ENCODE data around the gene MRPL27.

Gene MRPL27

DNA sequence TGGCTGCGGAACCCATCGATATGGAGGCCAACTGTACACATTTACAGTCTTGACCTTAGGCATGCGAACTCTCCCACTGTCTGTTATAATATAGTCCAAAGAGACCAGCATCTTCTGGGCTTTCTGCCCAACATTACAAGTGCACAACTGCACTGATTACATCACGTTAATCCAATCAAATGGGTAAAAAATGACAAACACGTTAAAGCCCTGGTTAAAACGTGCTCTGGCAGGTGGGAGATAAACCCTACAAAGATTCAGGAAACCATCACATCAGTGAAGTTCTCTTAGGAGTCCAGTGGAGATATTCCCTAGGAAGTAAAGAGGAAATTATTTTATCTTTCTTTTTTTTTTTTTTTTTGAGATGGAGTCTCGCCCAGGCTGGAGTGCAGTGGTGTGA lies 50.7 kb downstream of the MRPL27 start:
- Histone ChIP-seq H3K27me3 (ENCODE audit: control insufficient read depth in 3 of 3, insufficient read depth in 3 of 3, low read depth in 1 of 3, low read length in 3 of 3) (peaks cover 0 to 35% (median 0%) of the 10 kb centered on the region in 3 experiments), H3K23ac (ENCODE audit: low read depth, low read length, poor library complexity) (no peak overlapping the region), H3K9me3 (replicated peaks in 1 of 2; ENCODE audit: control insufficient read depth in 2 of 2, insufficient read depth in 1 of 2, low read depth in 1 of 2, low read length in 2 of 2) (no peaks in the 10 kb centered on the region), H2BK5ac (ENCODE audit: low read length) (no peak overlapping the region), H2AK5ac (ENCODE audit: low read depth, low read length) (no peak overlapping the region), H3K9ac (ENCODE audit: low read depth, low read length, poor library complexity) (no peak overlapping the region), H3K18ac (ENCODE audit: low read length) (no peak overlapping the region), H2BK120ac (ENCODE audit: low read depth, low read length) (no peak overlapping the region), H3K36me3 (replicated peaks in 1 of 2; ENCODE audit: control insufficient read depth in 2 of 2, insufficient read depth in 2 of 2, low read length in 2 of 2) (no peaks in the 10 kb centered on the region), H3K79me1 (ENCODE audit: low read depth, low read length) (no peaks in the 10 kb centered on the region), H2BK15ac (ENCODE audit: low read length) (no peak overlapping the region), H3K4ac (ENCODE audit: low read length) (no peak overlapping the region), H2AFZ (ENCODE audit: low read length) (no peak overlapping the region), H4K91ac (ENCODE audit: low read depth, low read length, poor library complexity) (no peak overlapping the region), H3K4me2 (ENCODE audit: insufficient read depth, low read length, poor library complexity, severe bottlenecking) (no peak overlapping the region), H3K27ac (replicated peaks; ENCODE audit: low read length) (no peak overlapping the region), H4K8ac (ENCODE audit: low read depth, low read length) (no peak overlapping the region), H3K14ac (ENCODE audit: low read length) (no peak overlapping the region), H2BK12ac (ENCODE audit: low read length) (no peak overlapping the region), H3K4me3 (ENCODE audit: low read length in 2 of 2) (no peak overlapping the region), H3K4me1 (ENCODE audit: control insufficient read depth in 2 of 2, insufficient read depth in 1 of 2, low read depth in 1 of 2, low read length in 2 of 2) (no peaks in the 10 kb centered on the region)
- no CpG with 5 or more reads among the region's 7 CpGs for WGBS, 2 donors (ENCODE audit: extremely low coverage in 2 of 2, insufficient read length in 2 of 2, insufficient replicate concordance in 1 of 2)
- DNase-seq (ENCODE audit: low spot score), result no peak

DNA sequence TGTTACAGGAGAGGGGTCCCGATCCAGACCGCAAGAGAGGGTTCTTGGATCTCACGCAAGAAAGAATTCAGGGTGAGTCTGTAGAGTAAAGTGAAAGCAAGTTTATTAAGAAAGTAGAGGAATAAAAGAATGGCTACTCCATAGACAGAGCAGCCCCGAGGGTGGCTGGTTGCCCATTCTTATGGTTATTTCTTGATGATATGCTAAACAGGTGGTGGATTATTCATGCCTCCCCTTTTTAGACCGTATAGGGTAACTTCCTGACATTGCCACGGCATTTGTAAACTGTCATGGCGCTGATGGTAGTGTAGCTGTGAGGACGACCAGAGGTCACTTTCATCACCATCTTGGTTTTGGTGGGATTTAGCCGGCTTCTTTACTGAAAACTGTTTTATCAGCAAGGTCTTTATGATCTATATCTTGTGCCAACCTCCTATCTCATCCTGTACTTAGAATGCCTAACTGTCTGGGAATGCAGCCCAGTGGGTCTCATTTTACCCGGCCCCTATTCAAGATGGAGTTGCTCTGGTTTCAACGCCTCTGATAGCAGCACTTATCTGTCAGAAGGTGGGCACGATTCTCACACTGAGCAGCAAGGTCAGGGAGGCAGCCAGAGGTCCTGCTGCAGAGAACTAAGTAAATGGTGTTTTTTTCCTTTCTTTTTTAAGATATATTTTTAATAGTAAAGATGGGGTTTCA lies 53.5 kb downstream of the MRPL27 start:
- Histone ChIP-seq H3K27ac (replicated peaks; ENCODE audit: low read length) (no peak overlapping the region), H3K4me3 (ENCODE audit: low read length in 2 of 2) (no peak overlapping the region), H2BK120ac (ENCODE audit: low read depth, low read length) (no peak overlapping the region), H4K8ac (ENCODE audit: low read depth, low read length) (no peak overlapping the region), H2BK5ac (ENCODE audit: low read length) (no peak overlapping the region), H3K18ac (ENCODE audit: low read length) (no peak overlapping the region), H3K79me1 (ENCODE audit: low read depth, low read length) (no peaks in the 10 kb centered on the region), H3K27me3 (ENCODE audit: control insufficient read depth in 3 of 3, insufficient read depth in 3 of 3, low read depth in 1 of 3, low read length in 3 of 3) (peaks cover 0 to 25% (median 0%) of the 10 kb centered on the region in 3 experiments), H3K9ac (ENCODE audit: low read depth, low read length, poor library complexity) (no peak overlapping the region), H3K14ac (ENCODE audit: low read length) (no peak overlapping the region), H4K91ac (ENCODE audit: low read depth, low read length, poor library complexity) (no peak overlapping the region), H3K4me2 (ENCODE audit: insufficient read depth, low read length, poor library complexity, severe bottlenecking) (no peak overlapping the region), H2AFZ (ENCODE audit: low read length) (peak overlapping the region; percentile 12), H3K4ac (ENCODE audit: low read length) (no peak overlapping the region), H3K9me3 (replicated peaks in 1 of 2; ENCODE audit: control insufficient read depth in 2 of 2, insufficient read depth in 1 of 2, low read depth in 1 of 2, low read length in 2 of 2) (peaks cover 0 to 2% of the 10 kb centered on the region in 2 donors), H2BK12ac (ENCODE audit: low read length) (no peak overlapping the region), H3K23ac (ENCODE audit: low read depth, low read length, poor library complexity) (no peak overlapping the region), H3K4me1 (ENCODE audit: control insufficient read depth in 2 of 2, insufficient read depth in 1 of 2, low read depth in 1 of 2, low read length in 2 of 2) (no peaks in the 10 kb centered on the region), H3K36me3 (replicated peaks in 1 of 2; ENCODE audit: control insufficient read depth in 2 of 2, insufficient read depth in 2 of 2, low read length in 2 of 2) (no peaks in the 10 kb centered on the region), H2AK5ac (ENCODE audit: low read depth, low read length) (no peak overlapping the region), H2BK15ac (ENCODE audit: low read length) (no peak overlapping the region)
- no peak for DNase-seq (ENCODE audit: low spot score)
- no CpG with 5 or more reads among the region's 12 CpGs for WGBS, 2 donors (ENCODE audit: extremely low coverage in 2 of 2, insufficient read length in 2 of 2, insufficient replicate concordance in 1 of 2)

DNA sequence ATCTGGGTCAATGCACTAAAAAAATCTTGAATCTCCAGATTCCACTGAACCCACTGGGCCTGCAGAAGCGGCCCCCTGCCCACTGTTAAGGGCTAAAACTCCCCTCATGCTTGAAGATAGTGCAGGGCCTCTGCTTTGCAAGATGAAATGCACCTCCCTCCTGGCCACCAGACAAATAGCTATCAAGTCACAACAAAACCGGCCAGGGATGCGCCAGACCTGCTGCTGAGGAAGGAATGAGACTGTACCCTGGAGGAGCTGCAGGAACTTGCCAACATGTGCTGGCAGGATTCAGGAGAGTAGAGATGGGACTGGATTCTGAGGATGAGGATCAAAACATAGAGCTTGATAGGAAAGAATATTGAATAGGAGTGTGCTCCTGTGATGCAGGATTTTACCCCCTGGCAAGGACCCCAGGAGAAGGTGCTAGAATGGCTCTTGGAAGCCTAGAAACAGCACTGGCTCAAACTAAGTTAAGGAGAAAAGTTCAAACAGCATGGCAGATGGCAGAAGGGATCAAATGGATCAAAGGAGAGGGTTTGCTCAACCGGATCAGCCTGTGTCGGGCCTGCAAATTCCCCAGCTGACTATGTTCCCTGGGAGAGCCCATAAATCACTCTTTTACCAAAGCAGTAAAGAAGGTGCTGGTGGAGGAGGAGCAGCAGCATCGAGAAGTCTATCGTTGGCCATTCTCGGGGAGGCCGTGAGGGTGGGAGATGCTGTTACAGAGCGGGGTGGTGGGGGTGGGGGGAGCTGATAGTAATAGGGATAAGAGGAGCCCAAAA lies 54.3 kb downstream of the MRPL27 start:
- H3K23ac ChIP-seq (ENCODE audit: low read depth, low read length, poor library complexity), result peak overlapping the region; percentile 52
- no peak overlapping the region for H3K4ac ChIP-seq (ENCODE audit: low read length)
- no peak overlapping the region for H2AK5ac ChIP-seq (ENCODE audit: low read depth, low read length)
- H3K18ac ChIP-seq (ENCODE audit: low read length), result no peak overlapping the region
- no peaks in the 10 kb centered on the region for H3K4me1 ChIP-seq (ENCODE audit: control insufficient read depth in 2 of 2, insufficient read depth in 1 of 2, low read depth in 1 of 2, low read length in 2 of 2)
- H3K9me3 ChIP-seq (replicated peaks in 1 of 2; ENCODE audit: control insufficient read depth in 2 of 2, insufficient read depth in 1 of 2, low read depth in 1 of 2, low read length in 2 of 2), result peaks cover 0 to 2% of the 10 kb centered on the region in 2 donors
- no peaks in the 10 kb centered on the region for H3K79me1 ChIP-seq (ENCODE audit: low read depth, low read length)
- no peak overlapping the region for H3K14ac ChIP-seq (ENCODE audit: low read length)
- no peak overlapping the region for H3K9ac ChIP-seq (ENCODE audit: low read depth, low read length, poor library complexity)
- no peak overlapping the region for H2BK120ac ChIP-seq (ENCODE audit: low read depth, low read length)
- peak overlapping the region; percentile 75 for H4K8ac ChIP-seq (ENCODE audit: low read depth, low read length)
- no CpG with 5 or more reads among the region's 10 CpGs for WGBS, 2 donors (ENCODE audit: extremely low coverage in 2 of 2, insufficient read length in 2 of 2, insufficient replicate concordance in 1 of 2)
- no peak for DNase-seq (ENCODE audit: low spot score)
- no peak overlapping the region for H4K91ac ChIP-seq (ENCODE audit: low read depth, low read length, poor library complexity)
- peaks cover 0 to 20% (median 0%) of the 10 kb centered on the region in 3 experiments for H3K27me3 ChIP-seq (ENCODE audit: control insufficient read depth in 3 of 3, insufficient read depth in 3 of 3, low read depth in 1 of 3, low read length in 3 of 3)
- peak overlapping the region; percentile 12 for H2AFZ ChIP-seq (ENCODE audit: low read length)
- H2BK15ac ChIP-seq (ENCODE audit: low read length), result no peak overlapping the region
- H2BK5ac ChIP-seq (ENCODE audit: low read length), result no peak overlapping the region
- H3K4me3 ChIP-seq (ENCODE audit: low read length in 2 of 2), result no peak overlapping the region
- H3K36me3 ChIP-seq (replicated peaks in 1 of 2; ENCODE audit: control insufficient read depth in 2 of 2, insufficient read depth in 2 of 2, low read length in 2 of 2), result no peaks in the 10 kb centered on the region
- H3K27ac ChIP-seq (replicated peaks; ENCODE audit: low read length), result no peak overlapping the region
- H3K4me2 ChIP-seq (ENCODE audit: insufficient read depth, low read length, poor library complexity, severe bottlenecking), result no peak overlapping the region
- H2BK12ac ChIP-seq (ENCODE audit: low read length), result no peak overlapping the region

Data from neuronal stem cell (in vitro differentiated cells).